ENCODE data around the gene RBM33. TPM values are rescaled to one million over a fixed set of nuclear protein-coding genes. Genes with fewer than 3 reads are reported as not detected.

RBM33 gene
- polyA plus RNA-seq, 1 donor (not counting 4 experiments of a cell fraction or from before 2014, with no cell fraction given): 8.9 TPM

- H3K4me2 ChIP-seq (ENCODE audit: control insufficient read depth, extremely low read depth, insufficient read depth, low read depth, low read length): no peak overlapping the region
- H4K20me1 ChIP-seq (ENCODE audit: control insufficient read depth, extremely low read depth, insufficient read depth, low read length): no peaks in the 10 kb centered on the region
- TF ChIP-seq CTCF (optimal IDR thresholded peaks at IDR 0.05 in 1 of 3, IDR thresholded peaks at IDR 0.05 in 1 of 3, conservative IDR thresholded peaks at IDR 0.05 in 1 of 3; ENCODE audit: extremely low read depth in 1 of 3, insufficient read depth in 2 of 3, low read length in 3 of 3) (no peak), EZH2 (IDR thresholded peaks at IDR 0.05; ENCODE audit: low read length) (no peak)
- H3K36me3 ChIP-seq (ENCODE audit: control insufficient read depth in 2 of 2, extremely low read depth in 1 of 2, insufficient read depth in 2 of 2, low read length in 2 of 2): no peaks in the 10 kb centered on the region
- H3K4me3 ChIP-seq (ENCODE audit: control insufficient read depth in 2 of 3, extremely low read depth in 1 of 3, insufficient read depth in 2 of 3, low read depth in 1 of 3, low read length in 3 of 3): no peak overlapping the region
- no peaks in the 10 kb centered on the region for H3K9me3 ChIP-seq (ENCODE audit: control insufficient read depth, low read depth, low read length)
- DNase-seq (ENCODE audit: low read depth, low spot score) (no peak), FAIRE-seq (no peak)
- H3K4me1 ChIP-seq (ENCODE audit: control insufficient read depth, extremely low read depth, insufficient read depth, low read length): no peaks in the 10 kb centered on the region
- no peak overlapping the region for H3K27ac ChIP-seq (ENCODE audit: control insufficient read depth, insufficient read depth, low read length)
- no peaks in the 10 kb centered on the region for H3K9me1 ChIP-seq (ENCODE audit: control insufficient read depth, extremely low read depth, insufficient read depth, low read length)
- no peak overlapping the region for H2AFZ ChIP-seq (ENCODE audit: control insufficient read depth, low read length)
- dilution Hi-C loops (cut with MboI; ENCODE audit: extremely low pct_ligation_motif_present, low sequenced_read_pairs): loop anchor here (25.0 kb wide), 1 partner anchor 863 kb away; no protein-coding TSS in a partner anchor
- H3K27me3 ChIP-seq (ENCODE audit: control insufficient read depth, extremely low read depth, insufficient read depth, low read length): peaks cover 2% of the 10 kb centered on the region
- no peaks in the 10 kb centered on the region for H3K79me2 ChIP-seq (ENCODE audit: control insufficient read depth, insufficient read depth, low read length)
- no peak overlapping the region for H3K9ac ChIP-seq (ENCODE audit: control insufficient read depth, extremely low read depth, insufficient read depth, low read length)
These were observed 179.9 kb downstream of the RBM33 start for GRCh38 chr7:155824227-155824886.

- Histone ChIP-seq H3K36me3 (ENCODE audit: control insufficient read depth in 2 of 2, extremely low read depth in 1 of 2, insufficient read depth in 2 of 2, low read length in 2 of 2) (no peaks in the 10 kb centered on the region), H3K4me1 (ENCODE audit: control insufficient read depth, extremely low read depth, insufficient read depth, low read length) (no peaks in the 10 kb centered on the region), H3K27ac (ENCODE audit: control insufficient read depth, insufficient read depth, low read length) (no peak overlapping the region), H2AFZ (ENCODE audit: control insufficient read depth, low read length) (no peak overlapping the region), H3K9me1 (ENCODE audit: control insufficient read depth, extremely low read depth, insufficient read depth, low read length) (no peaks in the 10 kb centered on the region), H3K9me3 (ENCODE audit: control insufficient read depth, low read depth, low read length) (no peaks in the 10 kb centered on the region), H3K4me2 (ENCODE audit: control insufficient read depth, extremely low read depth, insufficient read depth, low read depth, low read length) (no peak overlapping the region), H3K9ac (ENCODE audit: control insufficient read depth, extremely low read depth, insufficient read depth, low read length) (no peak overlapping the region), H3K4me3 (ENCODE audit: control insufficient read depth in 2 of 3, extremely low read depth in 1 of 3, insufficient read depth in 2 of 3, low read depth in 1 of 3, low read length in 3 of 3) (no peak overlapping the region), H3K79me2 (ENCODE audit: control insufficient read depth, insufficient read depth, low read length) (no peaks in the 10 kb centered on the region), H3K27me3 (ENCODE audit: control insufficient read depth, extremely low read depth, insufficient read depth, low read length) (peaks cover 2% of the 10 kb centered on the region), H4K20me1 (ENCODE audit: control insufficient read depth, extremely low read depth, insufficient read depth, low read length) (no peaks in the 10 kb centered on the region)
- TF ChIP-seq EZH2 (IDR thresholded peaks at IDR 0.05; ENCODE audit: low read length): no peak
- TF ChIP-seq CTCF (optimal IDR thresholded peaks at IDR 0.05 in 1 of 3, IDR thresholded peaks at IDR 0.05 in 1 of 3, conservative IDR thresholded peaks at IDR 0.05 in 1 of 3; ENCODE audit: extremely low read depth in 1 of 3, insufficient read depth in 2 of 3, low read length in 3 of 3): no peak
- dilution Hi-C loops (cut with MboI; ENCODE audit: extremely low pct_ligation_motif_present, low sequenced_read_pairs): no loop called here
- DNase-seq (ENCODE audit: low read depth, low spot score): no peak
- FAIRE-seq: no peak
These were observed 180.9 kb downstream of the RBM33 start for GRCh38 chr7:155825336-155825735.
